ENCODE measurements around the gene IL34.

DNA sequence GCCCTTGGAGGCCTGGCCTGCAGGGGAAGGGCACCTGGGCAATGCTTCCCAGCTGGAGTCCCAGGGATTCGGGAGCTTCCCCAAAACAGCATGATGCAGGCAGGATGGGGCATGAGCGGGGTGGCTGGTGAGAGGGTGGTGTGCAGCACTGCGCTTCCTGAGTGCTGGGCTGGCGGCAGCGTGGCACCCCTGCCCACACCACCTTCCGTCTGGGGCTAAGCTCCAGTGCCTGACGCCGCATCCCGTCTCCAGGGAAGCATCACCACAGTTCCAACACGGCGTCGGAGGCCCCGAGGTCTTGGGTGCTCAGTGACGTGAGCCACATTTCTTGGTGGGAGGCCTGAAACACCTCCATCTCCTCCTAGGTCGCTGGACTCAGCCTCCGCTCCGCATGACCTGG, 53.3 kb downstream of the IL34 start:
- TF ChIP-seq, protein P1, sequence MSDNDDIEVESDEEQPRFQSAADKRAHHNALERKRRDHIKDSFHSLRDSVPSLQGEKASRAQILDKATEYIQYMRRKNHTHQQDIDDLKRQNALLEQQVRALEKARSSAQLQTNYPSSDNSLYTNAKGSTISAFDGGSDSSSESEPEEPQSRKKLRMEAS (IDR thresholded peaks at IDR 0.05) = no peak
- TF ChIP-seq POLR2AphosphoS5 (IDR thresholded peaks at IDR 0.05; ENCODE audit: low read depth, low read length) = no peak
- no peak for TF ChIP-seq POLR2A (IDR thresholded peaks at IDR 0.05; ENCODE audit: borderline replicate concordance, extremely low read depth, insufficient read depth, insufficient read length)
- TF ChIP-seq, protein P2, sequence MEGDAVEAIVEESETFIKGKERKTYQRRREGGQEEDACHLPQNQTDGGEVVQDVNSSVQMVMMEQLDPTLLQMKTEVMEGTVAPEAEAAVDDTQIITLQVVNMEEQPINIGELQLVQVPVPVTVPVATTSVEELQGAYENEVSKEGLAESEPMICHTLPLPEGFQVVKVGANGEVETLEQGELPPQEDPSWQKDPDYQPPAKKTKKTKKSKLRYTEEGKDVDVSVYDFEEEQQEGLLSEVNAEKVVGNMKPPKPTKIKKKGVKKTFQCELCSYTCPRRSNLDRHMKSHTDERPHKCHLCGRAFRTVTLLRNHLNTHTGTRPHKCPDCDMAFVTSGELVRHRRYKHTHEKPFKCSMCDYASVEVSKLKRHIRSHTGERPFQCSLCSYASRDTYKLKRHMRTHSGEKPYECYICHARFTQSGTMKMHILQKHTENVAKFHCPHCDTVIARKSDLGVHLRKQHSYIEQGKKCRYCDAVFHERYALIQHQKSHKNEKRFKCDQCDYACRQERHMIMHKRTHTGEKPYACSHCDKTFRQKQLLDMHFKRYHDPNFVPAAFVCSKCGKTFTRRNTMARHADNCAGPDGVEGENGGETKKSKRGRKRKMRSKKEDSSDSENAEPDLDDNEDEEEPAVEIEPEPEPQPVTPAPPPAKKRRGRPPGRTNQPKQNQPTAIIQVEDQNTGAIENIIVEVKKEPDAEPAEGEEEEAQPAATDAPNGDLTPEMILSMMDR (IDR thresholded peaks at IDR 0.05 in 2 of 3, conservative IDR thresholded peaks at IDR 0.05 in 1 of 3; ENCODE audit: borderline replicate concordance in 1 of 3, insufficient read depth in 1 of 3, low read depth in 2 of 3, low read length in 2 of 3) = no peak
- no peak for TF ChIP-seq TCF7L2 (IDR thresholded peaks at IDR 0.05; ENCODE audit: borderline replicate concordance, extremely low read depth, insufficient read depth, insufficient read length)
- no peak for TF ChIP-seq FOSL1 (IDR thresholded peaks at IDR 0.05; ENCODE audit: low read depth)
- no peak for TF ChIP-seq EZH2phosphoT487 (IDR thresholded peaks at IDR 0.05; ENCODE audit: borderline replicate concordance)
- TF ChIP-seq JUND (IDR thresholded peaks at IDR 0.05) = no peak
- TF ChIP-seq SIN3A (IDR thresholded peaks at IDR 0.05; ENCODE audit: low read depth) = no peak
- TF ChIP-seq CEBPB (IDR thresholded peaks at IDR 0.05; ENCODE audit: low read depth) = no peak
- TF ChIP-seq EZH2 (IDR thresholded peaks at IDR 0.05) = no peak
- TF ChIP-seq, protein P3, sequence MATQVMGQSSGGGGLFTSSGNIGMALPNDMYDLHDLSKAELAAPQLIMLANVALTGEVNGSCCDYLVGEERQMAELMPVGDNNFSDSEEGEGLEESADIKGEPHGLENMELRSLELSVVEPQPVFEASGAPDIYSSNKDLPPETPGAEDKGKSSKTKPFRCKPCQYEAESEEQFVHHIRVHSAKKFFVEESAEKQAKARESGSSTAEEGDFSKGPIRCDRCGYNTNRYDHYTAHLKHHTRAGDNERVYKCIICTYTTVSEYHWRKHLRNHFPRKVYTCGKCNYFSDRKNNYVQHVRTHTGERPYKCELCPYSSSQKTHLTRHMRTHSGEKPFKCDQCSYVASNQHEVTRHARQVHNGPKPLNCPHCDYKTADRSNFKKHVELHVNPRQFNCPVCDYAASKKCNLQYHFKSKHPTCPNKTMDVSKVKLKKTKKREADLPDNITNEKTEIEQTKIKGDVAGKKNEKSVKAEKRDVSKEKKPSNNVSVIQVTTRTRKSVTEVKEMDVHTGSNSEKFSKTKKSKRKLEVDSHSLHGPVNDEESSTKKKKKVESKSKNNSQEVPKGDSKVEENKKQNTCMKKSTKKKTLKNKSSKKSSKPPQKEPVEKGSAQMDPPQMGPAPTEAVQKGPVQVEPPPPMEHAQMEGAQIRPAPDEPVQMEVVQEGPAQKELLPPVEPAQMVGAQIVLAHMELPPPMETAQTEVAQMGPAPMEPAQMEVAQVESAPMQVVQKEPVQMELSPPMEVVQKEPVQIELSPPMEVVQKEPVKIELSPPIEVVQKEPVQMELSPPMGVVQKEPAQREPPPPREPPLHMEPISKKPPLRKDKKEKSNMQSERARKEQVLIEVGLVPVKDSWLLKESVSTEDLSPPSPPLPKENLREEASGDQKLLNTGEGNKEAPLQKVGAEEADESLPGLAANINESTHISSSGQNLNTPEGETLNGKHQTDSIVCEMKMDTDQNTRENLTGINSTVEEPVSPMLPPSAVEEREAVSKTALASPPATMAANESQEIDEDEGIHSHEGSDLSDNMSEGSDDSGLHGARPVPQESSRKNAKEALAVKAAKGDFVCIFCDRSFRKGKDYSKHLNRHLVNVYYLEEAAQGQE (IDR thresholded peaks at IDR 0.05; ENCODE audit: low read depth) = no peak
- TF ChIP-seq YY1 (IDR thresholded peaks at IDR 0.05; ENCODE audit: extremely low read depth, insufficient replicate concordance, low read depth, low read length) = no peak

Data from HCT116 (cell line).